HepG2 (cell line): ENCODE measurements around the gene TTYH1. TPM values are rescaled to one million over a fixed set of nuclear protein-coding genes. Genes with fewer than 3 reads are reported as not detected.

ENCODE experiments used
- ATF1 ChIP-seq: IDR thresholded peaks from 2 replicates; pipeline ENCODE4 v1.6.1; 2016; ENCODE audit warnings: mild to moderate bottlenecking, control low read depth
- CREB1 ChIP-seq, 2 experiments: fragments of 450-650 bp in 1 of 2; IDR thresholded peaks; 2 replicates each; pipeline ENCODE4 v1.6.1; 2016 to 2017; ENCODE audit warnings: control low read depth in 1 of 2, mild to moderate bottlenecking in 1 of 2, missing compliant biosample characterization in 1 of 2, missing genetic modification characterization in 1 of 2
- HMG20B ChIP-seq: conservative IDR thresholded peaks from 2 replicates; pipeline ENCODE4 v1.6.1; 2016; ENCODE audit warnings: missing genetic modification reagents, missing compliant biosample characterization
- HNF4A ChIP-seq: sonication (generic); formaldehyde crosslinking; IDR thresholded peaks from 2 replicates; pipeline ENCODE4 v1.4.0; 2020; ENCODE audit warnings: missing genetic modification reagents
- HNRNPUL1 ChIP-seq: fragments of 200-400 bp; formaldehyde crosslinking; IDR thresholded peaks from 2 replicates; pipeline ENCODE4 v1.6.1; 2017; ENCODE audit warnings: low read depth, mild to moderate bottlenecking, low read length, moderate library complexity
- HOXD1 ChIP-seq: sonication (generic); formaldehyde crosslinking; IDR thresholded peaks from 2 replicates; pipeline ENCODE4 v1.5.0; 2020; ENCODE audit warnings: missing genetic modification reagents
- NFYC ChIP-seq: IDR thresholded peaks from 2 replicates; pipeline ENCODE4 v1.6.1; 2016; ENCODE audit warnings: missing genetic modification reagents, missing compliant biosample characterization
- PAXIP1 ChIP-seq: sonication (generic); formaldehyde crosslinking; conservative IDR thresholded peaks from 2 replicates; pipeline ENCODE4 v1.4.0; 2020; ENCODE audit warnings: mild to moderate bottlenecking, missing genetic modification reagents, moderate library complexity
- POLR2AphosphoS2 ChIP-seq: IDR thresholded peaks from 2 replicates; pipeline ENCODE4 v1.6.1; 2011; ENCODE audit warnings: low read depth, low read length, improper control_type of control experiment
- PRDM15 ChIP-seq: sonication (generic); formaldehyde crosslinking; IDR thresholded peaks from 2 replicates; pipeline ENCODE4 v1.4.0; 2020; ENCODE audit warnings: missing genetic modification reagents
- SRSF1 ChIP-seq: fragments of 200-400 bp; formaldehyde crosslinking; optimal IDR thresholded peaks from 2 replicates; pipeline ENCODE3; 2017; ENCODE audit warnings: mild to moderate bottlenecking, low read depth, low read length, moderate library complexity
- SRSF9 ChIP-seq: fragments of 200-400 bp; formaldehyde crosslinking; IDR thresholded peaks from 2 replicates; pipeline ENCODE4 v1.6.1; 2018; ENCODE audit warnings: borderline replicate concordance, mild to moderate bottlenecking, low read depth, low read length; ENCODE audit not compliant: insufficient read depth, poor library complexity, severe bottlenecking
- TCF7L2 ChIP-seq: IDR thresholded peaks from 2 replicates; pipeline ENCODE4 v1.6.1; 2011; ENCODE audit warnings: mild to moderate bottlenecking, low read depth, low read length, moderate library complexity
- XRCC5 ChIP-seq: fragments of 200-400 bp; formaldehyde crosslinking; optimal IDR thresholded peaks from 2 replicates; pipeline ENCODE3; 2017; ENCODE audit warnings: mild to moderate bottlenecking, low read length
- ZBTB43 ChIP-seq: sonication (generic); formaldehyde crosslinking; conservative IDR thresholded peaks from 2 replicates; pipeline ENCODE4 v1.4.0; 2020; ENCODE audit warnings: missing genetic modification reagents
- ZFAT ChIP-seq: sonication (generic); formaldehyde crosslinking; conservative IDR thresholded peaks from 2 replicates; pipeline ENCODE4 v1.8.1; 2023; ENCODE audit warnings: missing genetic modification reagents, inconsistent platforms
- ZNF251 ChIP-seq: sonication (generic); formaldehyde crosslinking; IDR thresholded peaks from 2 replicates; pipeline ENCODE4 v1.9.0; 2021; ENCODE audit warnings: mild to moderate bottlenecking, missing genetic modification reagents
- ZNF501 ChIP-seq: sonication (generic); formaldehyde crosslinking; IDR thresholded peaks from 2 replicates; pipeline ENCODE4 v1.5.1; 2020; ENCODE audit warnings: mild to moderate bottlenecking, moderate library complexity, missing genetic modification reagents
- ZSCAN31 ChIP-seq: sonication (generic); formaldehyde crosslinking; IDR thresholded peaks from 2 replicates; pipeline ENCODE4 v1.5.0; 2020; ENCODE audit warnings: low read depth, mild to moderate bottlenecking, missing genetic modification reagents
- ZUFSP ChIP-seq: sonication (generic); formaldehyde crosslinking; IDR thresholded peaks from 2 replicates; pipeline ENCODE4 v1.9.0; 2021; ENCODE audit warnings: missing genetic modification reagents, mild to moderate bottlenecking, borderline replicate concordance
- polyA plus RNA-seq, 8 experiments: library from polyadenylated mRNA; depleted of rRNA in 3 of 8; stranded (reverse) in 7 of 8; unstranded in 1 of 8; fragments of >200 nt; fragmentation: Illumina TruSeq in 4 of 8; extraction: Trizol in 4 of 8; gene quantifications; 2 replicates each; pipeline versions ENCODE4 v1.2.1 to v1.2.3, GENCODE V29; 2011 to 2016; ENCODE audit warnings: low read depth in 4 of 8, missing spikeins in 1 of 8, mixed read lengths in 1 of 8; ENCODE audit not compliant: insufficient read depth in 1 of 8
- total RNA-seq, 5 experiments: library from RNA; depleted of rRNA; stranded (reverse); fragments of >200 nt; fragmentation: Illumina TruSeq; extraction: Trizol; gene quantifications; 2 replicates each; pipeline ENCODE4 v1.2.3, GENCODE V29; 2016; ENCODE audit warnings: low read depth in 1 of 5

TTYH1 gene
- total and polyA plus RNA-seq, 2 of the 13 experiments (the other 11 are each of a cell fraction or from before 2014, with no cell fraction given), result 6.9 to 19.9 TPM

- no peak for TF ChIP-seq PRDM15 (CRISPR knock-in tag)
- TF ChIP-seq HNRNPUL1, result no peak
- peak; percentile 53; the same call in 1 of the 2 replicates for TF ChIP-seq HOXD1 (CRISPR knock-in tag)
- TF ChIP-seq SRSF9, result no peak
- TF ChIP-seq NFYC (CRISPR knock-in tag), result no peak
- TF ChIP-seq CREB1 (IDR thresholded peaks at IDR 0.05), result no peak; the same call in 1 of the 2 replicates
- TF ChIP-seq CREB1 (CRISPR knock-in tag; IDR thresholded peaks at IDR 0.05), result no peak
- no peak for TF ChIP-seq SRSF1
- TF ChIP-seq POLR2AphosphoS2, result no peak
- no peak for TF ChIP-seq XRCC5
- no peak for TF ChIP-seq ZNF251 (CRISPR knock-in tag)
- TF ChIP-seq ZFAT, result no peak
- no peak for TF ChIP-seq ZNF501
- no peak for TF ChIP-seq PAXIP1 (CRISPR knock-in tag)
- TF ChIP-seq ATF1, result no peak
- no peak for TF ChIP-seq ZUFSP (CRISPR knock-in tag)
- TF ChIP-seq ZBTB43, result peak; percentile 25; the same call in 1 of the 2 replicates
- TF ChIP-seq HMG20B (CRISPR knock-in tag), result no peak
- TF ChIP-seq ZSCAN31, result 0 out of 2 replicates have a peak, but pooled peaks have one; percentile 12
- no peak for TF ChIP-seq TCF7L2
- no peak for TF ChIP-seq HNF4A
Measured at GRCh38 chr19:54463531-54464043, 48.3 kb downstream of the TTYH1 start, which contains the start of gene LENG9 (continued).
